Endothelial cell of umbilical vein (primary cell): ENCODE data around the gene ATP1B3.

Experiments used
- EZH2 ChIP-seq: IDR thresholded peaks from 2 replicates; pipeline ENCODE4 v1.6.1; 2012; ENCODE audit warnings: borderline replicate concordance, low read depth, mild to moderate bottlenecking, moderate library complexity, low read length, inconsistent platforms; ENCODE audit not compliant: severe bottlenecking
- FOS ChIP-seq: IDR thresholded peaks from 2 replicates; pipeline ENCODE4 v1.6.1; 2011; ENCODE audit warnings: mild to moderate bottlenecking, low read length, moderate library complexity, borderline replicate concordance; ENCODE audit not compliant: insufficient read depth
- GATA2 ChIP-seq: IDR thresholded peaks from 2 replicates; pipeline ENCODE4 v1.7.0; 2011; ENCODE audit warnings: low read depth, mild to moderate bottlenecking, moderate library complexity, mixed read lengths, low read length; ENCODE audit not compliant: insufficient read length, insufficient read depth
- JUN ChIP-seq: IDR thresholded peaks from 2 replicates; pipeline ENCODE4 v1.6.1; 2011; ENCODE audit warnings: borderline replicate concordance, low read depth; ENCODE audit not compliant: insufficient read length, insufficient read depth
- POLR2A ChIP-seq: IDR thresholded peaks from 2 replicates; pipeline ENCODE4 v1.6.1; 2012; ENCODE audit warnings: low read depth, mild to moderate bottlenecking, control low read depth, low read length
- POLR2AphosphoS5 ChIP-seq: IDR thresholded peaks from 2 replicates; pipeline ENCODE4 v1.6.1; 2012; ENCODE audit warnings: low read depth, mild to moderate bottlenecking, control low read depth, low read length, moderate library complexity; ENCODE audit not compliant: insufficient read depth
- TF ChIP-seq, protein P1 (sequence below), 2 donors: IDR thresholded peaks; 1 replicate in 1 of 2; 2 replicates in 1 of 2; pipeline ENCODE4 v1.5.1; 2011; ENCODE audit warnings: low read length in 2 of 2, mild to moderate bottlenecking in 2 of 2, moderate library complexity in 2 of 2, control low read depth in 1 of 2, inconsistent platforms in 1 of 2, low read depth in 1 of 2; ENCODE audit not compliant: insufficient read depth in 1 of 2; ENCODE audit errors: extremely low read depth in 1 of 2
- TF ChIP-seq, protein P2 (sequence below): IDR thresholded peaks from 2 replicates; pipeline ENCODE4 v1.6.1; 2011; ENCODE audit not compliant: insufficient read depth, insufficient read length

DNA sequence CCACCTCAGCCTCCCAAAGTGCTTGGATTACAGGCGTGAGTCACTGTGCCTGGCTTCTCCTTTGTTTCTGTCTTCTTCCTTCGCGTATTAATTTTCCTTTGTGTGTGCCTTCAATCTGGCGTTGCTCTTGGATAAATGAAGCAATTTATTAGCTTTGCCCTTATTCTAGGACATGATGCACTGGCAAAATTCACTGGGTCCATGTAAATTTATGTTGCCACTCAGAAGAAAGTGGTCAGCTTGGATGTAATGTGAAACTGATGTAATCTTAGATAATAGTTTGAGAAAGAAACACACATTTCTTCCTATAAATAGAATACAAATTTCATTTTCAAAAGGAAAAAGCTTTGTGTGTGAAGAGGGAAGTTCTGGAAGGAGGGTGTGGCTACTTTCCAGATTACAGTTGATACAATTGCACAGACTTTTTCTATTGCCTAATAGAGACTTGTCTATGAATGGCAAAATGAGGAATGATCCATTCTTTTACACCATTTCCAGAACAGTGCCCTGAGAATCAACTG, 23.3 kb upstream of the ATP1B3 start:
- no peak for TF ChIP-seq POLR2A
- no peak for TF ChIP-seq POLR2AphosphoS5
- TF ChIP-seq, protein P1, sequence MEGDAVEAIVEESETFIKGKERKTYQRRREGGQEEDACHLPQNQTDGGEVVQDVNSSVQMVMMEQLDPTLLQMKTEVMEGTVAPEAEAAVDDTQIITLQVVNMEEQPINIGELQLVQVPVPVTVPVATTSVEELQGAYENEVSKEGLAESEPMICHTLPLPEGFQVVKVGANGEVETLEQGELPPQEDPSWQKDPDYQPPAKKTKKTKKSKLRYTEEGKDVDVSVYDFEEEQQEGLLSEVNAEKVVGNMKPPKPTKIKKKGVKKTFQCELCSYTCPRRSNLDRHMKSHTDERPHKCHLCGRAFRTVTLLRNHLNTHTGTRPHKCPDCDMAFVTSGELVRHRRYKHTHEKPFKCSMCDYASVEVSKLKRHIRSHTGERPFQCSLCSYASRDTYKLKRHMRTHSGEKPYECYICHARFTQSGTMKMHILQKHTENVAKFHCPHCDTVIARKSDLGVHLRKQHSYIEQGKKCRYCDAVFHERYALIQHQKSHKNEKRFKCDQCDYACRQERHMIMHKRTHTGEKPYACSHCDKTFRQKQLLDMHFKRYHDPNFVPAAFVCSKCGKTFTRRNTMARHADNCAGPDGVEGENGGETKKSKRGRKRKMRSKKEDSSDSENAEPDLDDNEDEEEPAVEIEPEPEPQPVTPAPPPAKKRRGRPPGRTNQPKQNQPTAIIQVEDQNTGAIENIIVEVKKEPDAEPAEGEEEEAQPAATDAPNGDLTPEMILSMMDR (IDR thresholded peaks at IDR 0.05; ENCODE audit: extremely low read depth in 1 of 2, insufficient read depth in 1 of 2, low read depth in 1 of 2, low read length in 2 of 2), result no peak
- no peak for TF ChIP-seq FOS
- no peak for TF ChIP-seq JUN
- no peak for TF ChIP-seq EZH2
- no peak for TF ChIP-seq GATA2
- TF ChIP-seq, protein P2, sequence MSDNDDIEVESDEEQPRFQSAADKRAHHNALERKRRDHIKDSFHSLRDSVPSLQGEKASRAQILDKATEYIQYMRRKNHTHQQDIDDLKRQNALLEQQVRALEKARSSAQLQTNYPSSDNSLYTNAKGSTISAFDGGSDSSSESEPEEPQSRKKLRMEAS, result no peak
